HG02798 (cell line): ENCODE measurements around the gene ZNF521.
"Not testable (repeated sequence)": the region's sequence is repeated elsewhere in the genome, so short reads cannot be mapped to it uniquely, and the experiment has no call there.

Experiments
- ATAC-seq: cut with Tn5 transposase; IDR thresholded peaks from one replicate; pipeline ENCODE4 v1.9.1; 2021; ENCODE audit warnings: mild to moderate bottlenecking; ENCODE audit not compliant: unreplicated experiment, poor library complexity

ZNF521 gene

DNA sequence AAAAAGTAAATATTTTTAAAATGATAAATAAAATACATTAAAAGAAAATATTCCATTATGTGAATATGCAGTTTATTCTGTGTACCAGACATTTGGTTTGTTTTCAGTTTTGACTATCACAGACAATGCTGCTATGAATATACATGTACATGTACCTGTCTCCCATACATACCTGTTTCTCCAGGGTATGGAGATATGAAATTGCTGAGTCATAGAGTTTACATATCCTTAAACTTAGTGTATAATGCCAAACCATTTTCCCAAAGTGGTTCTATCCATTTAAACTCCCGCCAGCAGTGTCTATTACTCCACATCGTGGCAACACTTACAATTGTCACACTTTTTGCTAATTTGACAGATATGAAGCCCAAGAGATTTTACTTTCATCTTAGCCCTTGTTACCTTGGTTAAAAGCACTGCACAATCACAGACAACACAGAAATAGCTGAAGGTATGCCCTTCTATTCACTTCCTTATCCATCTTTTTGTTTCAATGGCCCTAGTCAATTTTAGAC, 56.3 kb downstream of the ZNF521 start:
- no peak for ATAC-seq

DNA sequence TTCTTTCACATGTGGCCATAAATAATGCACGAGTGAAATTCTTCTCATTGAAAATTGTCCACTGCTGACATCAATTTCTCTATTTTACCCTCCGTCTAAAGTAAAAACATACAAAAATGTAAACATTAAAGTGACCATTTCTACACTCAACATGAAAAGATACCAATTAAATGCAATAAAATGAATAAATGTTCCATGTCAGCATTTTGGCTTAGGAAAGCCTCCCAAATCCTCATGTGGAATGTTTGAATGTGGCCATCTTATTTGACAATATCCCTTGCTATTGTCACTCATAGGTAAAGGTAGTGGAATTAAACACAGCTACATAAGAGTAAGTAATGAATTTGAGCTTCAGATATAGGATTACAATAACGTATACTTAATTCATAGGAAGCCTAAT, 60.8 kb downstream of the ZNF521 start:
- no peak for ATAC-seq

DNA sequence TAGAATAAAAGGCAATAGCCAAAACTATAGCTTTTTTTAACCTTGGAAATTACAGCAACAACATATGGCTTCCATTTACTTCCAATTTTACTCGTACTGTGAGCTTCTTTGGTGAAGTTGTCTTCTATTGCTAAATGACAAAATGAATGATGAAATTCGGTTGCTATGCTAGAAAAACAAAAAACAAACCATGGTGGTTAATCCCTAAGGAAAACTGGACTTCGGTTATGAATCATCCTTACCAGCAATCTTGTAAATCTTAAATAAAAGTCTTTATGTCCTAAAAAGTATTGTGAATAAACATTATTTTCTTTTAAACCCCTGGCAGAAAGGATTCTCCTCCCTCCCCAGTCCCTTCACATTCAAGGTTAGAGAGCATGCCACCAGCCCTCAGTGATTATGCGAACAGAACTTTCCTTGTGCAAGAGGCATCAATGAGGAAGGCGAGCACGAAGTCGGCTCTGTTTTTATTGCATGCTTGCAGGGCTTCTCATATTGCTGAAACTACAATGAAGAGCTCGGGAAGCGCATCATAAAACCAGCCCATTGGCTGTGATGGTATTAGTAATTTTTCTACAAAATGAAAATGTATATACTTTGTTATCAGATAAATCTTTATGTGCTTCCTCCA, 62.9 kb downstream of the ZNF521 start:
- no peak for ATAC-seq

DNA sequence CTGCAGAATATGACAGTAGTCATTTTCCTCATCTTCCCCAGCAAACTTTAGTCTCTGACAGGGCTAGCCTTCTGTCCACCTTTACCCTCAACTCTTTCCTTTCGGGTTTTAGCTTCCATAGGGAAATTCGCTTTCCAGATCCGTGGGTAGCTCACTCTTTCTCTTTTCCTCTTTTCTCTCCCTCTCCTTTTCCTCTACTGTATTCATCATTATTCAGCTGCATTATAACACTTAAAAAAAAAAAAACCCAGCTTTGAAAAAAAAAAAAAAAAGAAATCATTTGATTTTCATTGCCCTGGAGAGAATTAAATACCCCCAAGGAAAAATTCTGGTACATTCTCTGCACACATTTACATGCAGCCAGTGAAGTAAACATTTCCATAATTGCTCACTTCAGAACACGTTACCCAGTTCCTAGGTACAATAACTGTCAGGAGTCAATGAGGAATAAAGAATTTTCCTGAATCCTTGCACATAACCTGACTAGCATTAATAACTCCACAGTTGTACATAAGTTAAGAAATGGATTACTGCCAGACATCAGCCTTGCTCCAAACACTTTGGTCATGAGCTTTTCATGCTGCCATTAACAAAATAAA, 63.5 kb downstream of the ZNF521 start:
- no peak for ATAC-seq

DNA sequence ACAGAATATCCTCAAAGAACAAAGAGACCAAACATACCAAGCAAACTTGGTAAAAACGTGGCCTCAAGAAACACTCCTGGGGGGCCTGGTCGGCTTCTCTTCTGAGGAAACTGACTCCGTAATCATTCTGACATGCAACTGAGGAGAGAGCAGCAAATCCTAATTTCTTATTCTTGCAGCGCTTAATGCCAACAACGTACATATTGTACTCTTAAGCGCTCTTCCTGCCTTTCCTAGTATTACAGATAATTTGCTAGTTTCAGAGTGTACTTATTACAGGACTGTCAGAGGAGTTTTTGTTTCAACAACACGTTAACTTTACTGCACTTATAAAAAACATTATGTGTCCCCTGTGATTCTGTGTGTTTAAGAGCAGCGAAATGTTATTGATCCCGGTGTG, 64.9 kb downstream of the ZNF521 start:
- no peak for ATAC-seq

DNA sequence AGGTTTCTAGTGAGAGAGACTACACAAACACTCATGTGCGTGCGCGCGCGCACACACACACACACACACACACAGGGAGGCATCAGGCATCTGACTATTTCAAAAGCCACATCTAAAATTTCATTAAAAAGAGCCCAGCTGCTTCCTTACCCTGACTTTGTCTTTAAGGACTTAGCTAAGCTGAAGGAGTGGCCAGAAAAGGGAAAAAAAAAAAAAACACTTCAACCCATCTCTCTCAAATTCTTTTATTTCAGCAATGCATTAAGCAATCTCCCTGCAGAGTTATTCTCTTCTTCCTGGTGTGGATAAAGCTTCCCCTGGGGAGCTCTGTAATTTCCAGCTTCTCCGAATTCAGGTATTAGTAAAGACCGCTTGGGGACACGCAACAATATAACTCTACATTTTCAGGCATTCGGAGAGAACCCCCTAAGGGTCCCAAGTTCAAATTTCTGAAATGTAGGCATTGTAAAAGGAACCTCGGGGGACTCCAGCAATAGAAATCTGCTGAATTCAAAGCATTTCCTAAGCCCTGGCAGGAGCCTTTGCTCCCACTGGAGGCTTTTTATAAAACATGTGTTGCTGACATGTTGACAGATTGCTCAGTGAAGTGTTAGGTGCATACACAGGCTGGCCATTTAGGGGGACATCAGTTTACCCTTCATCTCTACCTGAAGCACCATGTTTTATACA, 67.0 kb downstream of the ZNF521 start:
- no peak for ATAC-seq

DNA sequence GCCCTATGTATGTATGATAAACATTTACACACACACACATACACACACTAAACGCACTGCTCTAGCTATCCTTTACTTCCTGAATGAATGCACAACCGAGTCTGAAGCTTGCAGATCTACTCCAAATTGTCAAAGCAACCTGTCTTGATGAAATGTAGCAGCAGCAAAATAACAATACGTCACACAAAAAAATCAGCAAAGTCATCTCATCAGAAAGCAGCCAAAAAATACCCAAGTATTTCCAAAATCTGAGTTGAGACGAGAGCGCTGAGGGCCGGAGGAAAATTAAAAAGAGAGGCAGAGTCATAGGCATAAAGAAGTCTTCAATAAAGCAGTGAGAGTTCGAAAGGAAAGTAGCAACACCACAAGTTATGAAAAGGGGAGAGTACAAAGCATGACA, 67.7 kb downstream of the ZNF521 start:
- no peak for ATAC-seq

DNA sequence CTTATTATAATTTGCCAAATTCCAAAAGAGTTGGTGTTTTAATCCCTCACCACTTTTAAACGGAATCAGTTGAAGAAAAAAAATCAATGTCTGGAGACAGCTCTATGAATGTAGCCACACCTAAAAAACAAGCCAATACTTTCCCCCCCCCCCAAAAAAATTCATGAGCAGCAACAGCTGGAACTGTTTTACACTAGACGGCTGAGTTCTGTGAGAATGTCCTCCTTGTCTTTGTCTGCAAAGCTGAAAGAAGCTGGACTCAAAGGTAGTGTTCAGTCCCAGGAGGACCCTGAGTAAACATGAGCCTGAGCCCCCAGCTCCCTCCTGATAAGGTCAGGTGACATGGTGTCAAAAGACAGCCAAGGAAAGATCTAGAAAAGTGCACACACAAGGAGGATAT, 68.2 kb downstream of the ZNF521 start:
- no peak for ATAC-seq

DNA sequence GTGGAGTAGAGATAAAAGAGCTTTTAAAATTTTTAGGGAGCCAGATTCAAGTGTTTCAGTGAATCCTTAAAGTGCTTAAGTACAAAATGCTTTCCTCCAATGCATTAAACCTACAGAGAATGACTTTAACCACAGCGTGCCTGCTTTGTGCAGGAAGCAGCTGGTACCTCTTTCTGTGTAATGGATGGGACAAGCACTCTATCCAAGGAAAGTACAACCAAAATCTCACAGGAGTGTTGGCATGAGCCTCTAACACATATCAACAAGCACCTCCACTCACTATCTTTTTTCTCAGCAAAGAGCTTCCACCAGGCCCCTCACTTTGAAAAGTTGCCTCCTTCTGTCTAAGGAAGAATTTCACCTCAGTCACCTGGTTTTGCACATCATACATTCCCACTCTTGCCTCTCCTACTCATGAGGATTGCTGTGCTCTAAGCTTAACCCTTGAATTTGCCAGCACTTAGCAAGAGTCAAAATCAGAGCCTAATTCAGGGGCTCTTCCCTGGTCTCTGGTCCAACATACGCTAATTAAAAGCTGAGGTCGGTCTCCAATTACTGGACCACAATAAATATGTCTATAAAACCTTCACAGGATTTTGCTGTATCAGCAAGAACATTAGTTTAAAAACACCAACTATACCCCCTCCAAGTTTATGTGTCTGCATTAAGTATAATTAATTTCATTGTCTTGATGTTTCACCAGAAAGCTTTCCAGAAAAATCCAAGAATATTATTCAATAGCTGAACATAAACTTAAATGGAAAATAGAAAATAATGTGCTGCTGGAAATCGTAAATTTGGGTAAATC, 68.9 kb downstream of the ZNF521 start:
- ATAC-seq = no peak

DNA sequence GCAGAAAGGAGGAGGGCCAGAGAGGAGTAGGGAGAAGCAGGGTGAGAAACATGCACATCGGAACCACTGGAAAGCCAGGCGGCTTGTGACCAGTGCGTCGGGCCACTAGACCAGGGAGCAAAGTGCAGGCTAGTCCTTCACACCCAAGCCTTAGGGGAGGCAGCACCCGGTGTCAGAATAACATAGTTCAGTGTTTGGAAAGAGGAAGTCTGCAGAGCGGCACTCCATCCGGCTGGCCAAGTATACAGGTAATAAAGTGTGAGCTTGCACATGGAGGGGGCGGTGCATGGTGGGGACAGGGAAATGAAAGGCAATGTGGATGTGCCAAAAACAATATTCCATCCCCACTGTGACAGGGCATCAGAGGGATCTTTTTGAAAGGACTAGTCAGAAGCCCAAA, 69.7 kb downstream of the ZNF521 start:
- no peak for ATAC-seq

DNA sequence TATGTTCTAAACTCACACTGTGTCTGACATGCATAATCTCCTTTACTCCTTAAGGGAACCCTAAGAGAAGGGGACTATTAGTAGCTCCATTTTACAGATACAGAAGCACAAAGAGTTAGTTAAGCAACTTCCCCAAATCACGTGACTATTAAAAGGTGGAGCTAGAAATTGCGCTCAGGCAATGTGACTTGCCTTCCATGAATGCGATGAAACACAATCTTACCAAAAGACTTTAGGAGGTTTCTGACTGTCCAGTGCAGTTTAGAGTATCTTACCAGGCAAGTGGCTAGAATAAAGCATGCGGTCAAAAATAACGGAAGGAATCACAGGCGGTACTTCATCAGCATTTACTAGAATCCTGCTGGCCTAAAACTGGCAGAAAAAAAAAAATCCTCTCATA, 70.4 kb downstream of the ZNF521 start:
- no peak for ATAC-seq

DNA sequence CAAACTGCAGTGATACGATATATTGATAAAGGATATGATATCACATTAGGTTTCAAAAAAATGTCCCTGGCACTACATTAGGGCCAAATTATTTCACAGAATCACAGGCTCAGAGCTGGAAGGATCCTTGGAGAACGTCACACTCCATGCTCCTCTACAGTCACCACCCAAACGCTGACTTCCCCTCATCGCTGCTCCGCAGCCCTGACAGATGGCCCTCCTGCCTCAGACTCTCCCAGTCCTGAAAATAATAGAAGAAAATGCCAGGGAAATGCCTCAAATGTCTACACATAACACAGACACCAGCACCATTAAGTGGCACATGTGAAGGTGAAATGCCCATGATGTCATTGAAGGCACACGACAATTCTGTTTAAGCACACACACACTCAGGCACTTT, 72.0 kb downstream of the ZNF521 start:
- no peak for ATAC-seq

DNA sequence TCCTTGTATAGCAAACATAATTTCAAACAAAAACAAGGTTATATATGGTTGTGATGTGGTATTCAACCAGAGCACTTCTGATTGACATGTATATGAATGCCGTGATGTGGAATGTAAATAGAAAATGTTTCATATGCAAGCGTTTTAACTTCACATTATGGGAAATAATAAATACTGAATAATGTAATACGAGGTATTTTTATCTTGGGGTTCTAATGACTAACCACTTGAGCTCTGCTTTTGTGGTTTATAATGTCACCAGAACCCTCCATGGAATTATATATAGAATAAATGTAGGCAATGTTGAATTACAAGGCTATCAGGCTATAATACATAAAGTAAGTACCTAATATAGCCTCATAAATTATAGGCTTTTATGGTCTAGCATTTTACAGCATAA, 72.4 kb downstream of the ZNF521 start:
- no peak for ATAC-seq

DNA sequence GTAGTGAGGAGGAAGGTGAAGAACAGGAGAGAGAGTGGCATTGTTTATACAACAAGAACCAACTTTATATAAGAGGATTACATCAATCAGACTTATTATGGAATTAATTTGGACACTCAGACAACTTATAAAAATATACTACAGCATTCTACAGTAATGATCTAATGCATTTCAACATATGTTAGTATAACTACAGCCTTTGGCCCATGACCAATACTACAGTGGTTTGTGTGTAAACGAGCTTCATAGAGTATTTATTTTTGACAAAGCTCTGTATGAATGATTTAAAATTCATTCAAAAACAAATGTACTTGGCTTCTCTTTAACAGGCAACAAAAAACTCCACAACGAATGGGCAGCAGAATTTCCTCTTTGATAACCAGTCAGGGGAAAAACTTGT, 72.8 kb downstream of the ZNF521 start:
- ATAC-seq = no peak

DNA sequence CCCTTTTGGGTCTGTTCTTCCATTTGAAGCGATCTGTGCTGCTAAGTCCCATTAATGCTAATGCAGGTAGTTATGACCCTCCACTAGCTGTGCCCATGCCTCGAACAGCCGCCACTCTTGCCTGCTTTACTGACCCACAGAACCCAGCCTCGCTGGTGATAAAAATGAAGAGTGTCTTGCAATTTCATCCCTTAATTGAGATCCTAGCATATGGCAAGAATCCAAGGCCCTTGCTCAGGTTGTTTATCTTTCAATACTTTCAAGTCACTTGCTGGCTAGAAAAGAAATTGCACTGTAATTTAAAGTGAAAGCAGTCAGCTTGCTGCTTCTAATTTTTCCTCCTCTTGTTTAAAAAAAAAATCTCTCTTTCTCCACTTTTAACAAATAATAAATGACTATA, 73.6 kb downstream of the ZNF521 start:
- no peak for ATAC-seq

DNA sequence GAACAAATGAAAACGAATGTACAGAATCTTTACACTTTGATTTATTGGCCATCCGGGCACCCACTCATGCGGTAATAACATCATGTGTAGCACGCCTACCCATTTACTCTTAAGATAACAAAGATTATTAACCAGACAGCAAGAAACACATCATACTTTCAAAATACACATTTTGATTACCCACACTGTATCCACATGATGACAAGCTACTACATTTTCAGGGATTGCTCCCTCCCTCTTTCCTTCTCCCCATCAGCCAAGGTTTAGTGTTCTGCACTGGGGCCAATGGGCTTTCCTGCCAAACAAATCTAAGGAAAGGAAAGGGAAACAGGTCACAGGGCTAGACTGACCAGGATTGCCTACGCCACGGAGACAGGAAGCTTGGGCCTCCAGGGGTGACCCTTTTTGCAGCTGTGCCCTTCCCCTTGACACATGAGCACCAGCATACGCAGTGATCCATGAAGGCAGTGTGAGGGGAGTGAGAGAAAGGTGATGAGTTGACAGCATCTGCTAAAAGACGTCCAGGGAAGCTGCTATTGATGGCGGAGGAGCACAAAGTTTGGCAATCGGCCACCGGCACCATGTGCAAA, 76.5 kb downstream of the ZNF521 start:
- no peak for ATAC-seq

DNA sequence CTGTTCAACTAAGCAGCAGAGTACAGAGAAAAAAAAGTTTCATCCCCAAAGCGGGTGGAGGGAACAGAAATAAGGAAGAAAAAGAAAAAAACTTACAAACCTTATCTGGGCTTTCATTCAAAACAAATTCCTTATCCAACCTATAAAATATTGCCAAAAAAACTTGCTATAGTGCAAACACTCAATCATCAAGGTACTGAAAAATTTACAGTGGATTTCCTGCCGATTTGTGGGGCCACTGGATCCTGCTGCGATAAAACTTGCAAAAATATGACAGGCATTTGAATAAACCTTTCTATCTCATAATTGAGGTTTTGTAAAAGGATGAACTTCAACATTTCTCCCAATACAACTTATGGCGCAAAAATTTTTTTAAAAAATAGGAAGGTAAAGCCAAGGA, 77.0 kb downstream of the ZNF521 start:
- ATAC-seq = no peak

DNA sequence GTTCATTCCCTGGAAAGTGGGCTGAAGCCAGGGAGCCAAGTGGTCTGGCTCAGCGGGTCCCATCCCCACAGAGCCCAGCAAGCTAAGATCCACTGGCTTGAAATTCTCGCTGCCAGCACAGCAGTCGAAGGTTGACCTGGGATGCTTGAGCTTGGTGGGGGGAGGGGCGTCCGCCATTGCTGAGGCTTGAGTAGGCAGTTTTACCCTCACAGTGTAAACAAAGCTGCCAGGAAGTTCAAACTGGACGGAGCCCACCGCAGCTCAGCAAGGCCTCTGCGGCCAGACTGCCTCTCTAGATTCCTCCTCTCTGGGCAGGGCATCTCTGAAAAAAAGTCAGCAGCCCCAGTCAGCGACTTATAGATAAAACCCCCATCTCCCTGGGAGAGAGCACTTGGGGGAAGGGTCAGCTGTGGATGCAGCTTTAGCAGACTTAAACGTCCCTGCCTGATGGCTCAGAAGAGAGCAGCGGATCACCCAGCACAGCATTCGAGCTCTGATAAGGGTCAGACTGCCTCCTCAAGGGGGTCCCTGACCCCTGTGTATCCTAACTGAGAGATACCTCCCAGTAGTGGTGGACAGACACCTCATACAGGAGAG, 84.9 kb downstream of the ZNF521 start:
- not testable (repeated sequence) for ATAC-seq

DNA sequence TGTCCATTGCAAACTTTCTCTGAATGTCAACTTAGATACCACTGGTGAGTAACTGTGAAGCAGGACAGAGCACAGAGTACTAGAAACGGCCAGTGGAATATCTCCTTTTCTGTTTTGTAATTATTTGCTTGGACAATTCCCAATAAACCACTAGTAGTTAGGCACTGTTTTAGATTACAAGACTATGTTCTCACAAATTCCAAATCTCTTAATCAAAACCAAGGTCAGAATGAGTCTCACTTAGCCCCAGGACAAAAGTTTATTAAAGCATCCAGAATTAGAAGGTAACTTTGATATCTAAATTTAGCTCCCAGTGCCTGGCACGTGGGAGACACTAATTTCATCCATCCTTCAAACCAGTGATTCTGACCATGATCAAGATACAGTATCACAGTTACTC, 89.0 kb downstream of the ZNF521 start:
- no peak for ATAC-seq

DNA sequence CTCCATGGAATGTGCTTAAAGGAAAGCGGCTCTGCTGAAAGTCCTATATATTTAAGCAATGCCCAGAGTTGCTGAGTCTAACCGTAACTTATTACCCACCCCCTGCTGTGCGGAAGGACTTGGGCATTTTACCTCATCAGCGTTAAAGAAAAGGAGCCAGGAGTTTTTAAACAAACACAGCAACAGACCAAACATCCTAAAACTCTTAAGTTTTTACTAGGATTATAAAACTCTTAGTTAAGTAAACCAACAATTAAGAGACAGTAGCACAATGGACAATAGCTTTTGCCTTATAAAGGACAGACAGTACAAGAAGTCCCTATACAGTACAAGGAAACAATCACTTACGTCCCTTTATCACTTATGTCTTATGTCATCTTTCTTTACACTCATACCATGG, 90.2 kb downstream of the ZNF521 start:
- no peak for ATAC-seq
